ENCODE data around the gene CHMP6. TPM values are rescaled to one million over a fixed set of nuclear protein-coding genes. Genes with fewer than 3 reads are reported as not detected.

CHMP6 gene
- total and polyA plus RNA-seq, 9 of the 15 experiments (the other 6 are each of a cell fraction or from before 2014, with no cell fraction given): 0.25 to 30.4 (median 13.4) TPM

GRCh38 chr17:80942423-80943345 lies 49.0 kb upstream of the CHMP6 start (continued):
- no peak for TF ChIP-seq GATAD2A (IDR thresholded peaks at IDR 0.05)
- TF ChIP-seq TSHZ1 (CRISPR knock-in tag; IDR thresholded peaks at IDR 0.05): no peak
- TF ChIP-seq SPI1 (IDR thresholded peaks at IDR 0.05; ENCODE audit: borderline replicate concordance, low read depth, low read length): no peak
- no peak for TF ChIP-seq ZSCAN29 (IDR thresholded peaks at IDR 0.05)

- Histone ChIP-seq H2AFZ (ENCODE audit: low read depth, low read length) (no peak overlapping the region), H3K4me1 (replicated peaks in 1 of 2; ENCODE audit: control insufficient read depth in 2 of 2, insufficient read depth in 2 of 2, low read length in 2 of 2) (peaks cover 0 to 10% of the 10 kb centered on the region in 2 experiments; a peak in 1 of 5 replicates), H3K27ac (ENCODE audit: extremely low read depth, low read depth, low read length) (no peak overlapping the region), H3K36me3 (ENCODE audit: control insufficient read depth, insufficient read depth, low read length) (peaks cover 42% of the 10 kb centered on the region; the same call in 2 of the 3 replicates), H3K9me1 (ENCODE audit: control insufficient read depth, insufficient read depth, low read length) (no peaks in the 10 kb centered on the region), H3K4me3 (no peak overlapping the region), H3K4me2 (ENCODE audit: insufficient read depth, low read length) (no peak overlapping the region), H4K20me1 (replicated peaks; ENCODE audit: control insufficient read depth, insufficient read depth, low read length) (no peaks in the 10 kb centered on the region), H3K79me2 (ENCODE audit: control insufficient read depth, insufficient read depth, low read length) (no peaks in the 10 kb centered on the region), H3K9ac (ENCODE audit: insufficient read depth in 1 of 2, low read depth in 2 of 2, low read length in 2 of 2) (no peak overlapping the region), H3K9me3 (replicated peaks; ENCODE audit: control insufficient read depth, insufficient read depth, low read depth, low read length) (no peaks in the 10 kb centered on the region), H3K27me3 (ENCODE audit: control insufficient read depth in 2 of 2, insufficient read depth in 2 of 2, low read length in 2 of 2) (no peaks in the 10 kb centered on the region)
- DNase-seq (ENCODE audit: extremely low read depth in 1 of 4, low spot score in 3 of 4): no peak
- ATAC-seq: no peak
- BruUV-seq (replicated peaks): no TSS peak
- WGBS (ENCODE audit: insufficient coverage, low coverage, missing lambda C conversion rate): 91% methylated on average over 10 of the region's 17 CpGs
- no peak for TF ChIP-seq E2F8 (IDR thresholded peaks at IDR 0.05; ENCODE audit: low read depth, partially characterized antibody)
- POLR2A ChIA-PET: interaction anchor here (0.8 kb wide), 1 partner anchor 17 kb away, joined by 4 read pairs; no protein-coding TSS in a partner anchor
- FAIRE-seq: no peak
- in situ Hi-C loops (cut with MboI): no loop called here
- intact Hi-C loops (cut with micrococcal nuclease): no loop called here
- CTCF ChIA-PET (ENCODE audit: low intra/inter-chr PET ratio): no interaction called here
Observed at GRCh38 chr17:80943346-80944145, 48.1 kb upstream of the CHMP6 start.
